ENCODE results near the gene RAPGEF5.

The RAPGEF5 gene

GRCh38 chr7:22302951-22303423, 54.0 kb downstream of the RAPGEF5 start:
- DNase-seq (ENCODE audit: low spot score): no peak

DNA sequence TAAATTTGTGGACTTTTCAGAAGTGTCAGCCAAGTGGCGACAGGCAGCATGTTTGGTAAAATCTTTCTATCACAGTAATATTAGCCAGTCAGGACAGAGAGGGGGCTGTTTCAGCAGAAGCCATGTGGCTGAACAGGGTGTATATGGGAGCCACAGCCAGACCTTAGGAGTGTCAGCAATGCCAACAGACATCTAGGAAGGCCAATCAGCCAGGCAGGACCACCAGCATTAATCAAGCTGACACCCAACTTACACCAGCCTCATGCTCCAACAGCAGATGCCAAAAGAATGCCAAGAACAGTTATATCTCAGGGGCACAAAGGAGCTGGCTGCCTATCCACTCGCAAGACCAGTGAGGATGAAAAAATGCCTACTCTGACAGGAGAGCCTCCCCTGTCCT, 54.8 kb downstream of the RAPGEF5 start:
- no peak for DNase-seq (ENCODE audit: low spot score)

DNA sequence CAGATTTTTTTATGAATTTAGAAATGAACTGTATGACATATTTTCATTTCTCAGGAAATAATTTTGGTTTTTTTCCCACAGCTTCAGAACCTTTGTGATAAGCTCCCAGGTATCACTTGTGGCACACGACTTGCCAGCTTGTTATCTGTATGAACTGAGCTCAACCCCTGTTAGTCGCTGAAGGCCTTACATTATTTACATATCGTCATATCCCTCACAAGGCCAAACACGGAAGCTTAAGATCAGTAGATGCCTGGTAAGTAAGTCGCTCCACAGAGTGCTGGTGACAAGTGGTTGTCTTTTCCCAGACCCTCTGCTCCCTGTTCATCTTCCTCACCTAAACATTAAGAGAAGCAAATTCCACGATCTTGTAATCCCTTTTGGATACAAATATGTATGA, 55.2 kb downstream of the RAPGEF5 start:
- no peak for DNase-seq (ENCODE audit: low spot score)

GRCh38 chr7:22300839-22301238, 56.1 kb downstream of the RAPGEF5 start:
- DNase-seq (ENCODE audit: low spot score): no peak

DNA sequence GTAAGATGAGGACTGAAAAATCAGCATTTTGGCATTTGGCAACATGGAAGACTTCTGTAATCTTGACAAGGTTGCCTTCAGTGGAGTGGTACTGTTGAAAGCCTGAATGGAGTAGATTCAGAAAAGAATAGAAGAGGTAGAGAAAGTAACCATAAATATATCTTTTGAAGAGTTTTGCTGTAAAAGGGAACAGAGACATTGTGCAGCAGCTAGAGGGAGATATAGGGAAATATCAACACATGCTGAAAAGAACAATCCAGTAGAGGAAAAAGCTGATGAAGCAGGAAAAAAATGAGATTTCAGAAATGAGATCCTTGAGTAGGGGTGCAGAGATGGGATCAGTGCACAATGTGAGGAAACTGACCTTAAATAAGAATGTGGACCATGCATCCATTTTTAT, 60.0 kb downstream of the RAPGEF5 start:
- no peak for DNase-seq (ENCODE audit: low spot score)

DNA sequence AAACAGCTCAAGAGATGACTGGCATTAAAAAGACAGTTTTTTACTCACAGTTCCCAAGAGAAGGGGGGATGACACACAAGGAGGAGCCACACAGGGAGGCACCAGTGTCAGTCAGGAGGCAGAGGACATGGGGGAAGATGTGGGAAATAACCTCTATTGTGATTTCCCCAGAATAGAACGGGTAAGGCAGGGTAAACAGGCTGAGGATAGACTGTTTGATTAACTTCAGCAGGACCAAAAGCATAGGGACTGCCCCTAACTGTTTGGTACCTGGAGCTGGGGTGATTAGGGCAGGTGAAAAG, 60.7 kb downstream of the RAPGEF5 start:
- no peak for DNase-seq (ENCODE audit: low spot score)

GRCh38 chr7:22295402-22296264, 61.3 kb downstream of the RAPGEF5 start:
- DNase-seq (ENCODE audit: low spot score): no peak

- no peak for DNase-seq (ENCODE audit: low spot score)
These were observed 64.4 kb downstream of the RAPGEF5 start for GRCh38 chr7:22292531-22292930.

DNA sequence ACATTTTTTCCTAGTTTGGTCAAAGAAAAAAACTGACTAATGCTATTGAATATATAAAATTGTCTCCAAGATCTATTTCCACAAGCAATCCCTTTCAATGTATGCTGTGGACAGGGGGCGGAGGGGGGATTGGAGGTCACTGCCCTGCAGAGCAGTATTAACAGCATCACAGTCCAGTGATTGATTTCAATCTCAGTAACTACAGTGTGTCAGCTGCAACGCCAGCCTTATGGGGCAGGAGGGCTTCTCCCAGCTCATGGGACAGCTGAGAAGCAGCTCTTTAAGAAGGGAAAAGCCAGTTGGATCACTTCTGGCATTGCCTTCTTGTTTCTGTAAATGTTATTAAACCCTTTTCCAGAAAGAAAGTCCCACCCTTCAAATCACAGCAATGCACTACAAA, 65.0 kb downstream of the RAPGEF5 start:
- DNase-seq (ENCODE audit: low spot score): no peak

GRCh38 chr7:22288202-22288601, 68.8 kb downstream of the RAPGEF5 start:
- DNase-seq (ENCODE audit: low spot score): no peak

- DNase-seq (ENCODE audit: low spot score): no peak
These were observed 69.5 kb downstream of the RAPGEF5 start for GRCh38 chr7:22287412-22287811.

DNA sequence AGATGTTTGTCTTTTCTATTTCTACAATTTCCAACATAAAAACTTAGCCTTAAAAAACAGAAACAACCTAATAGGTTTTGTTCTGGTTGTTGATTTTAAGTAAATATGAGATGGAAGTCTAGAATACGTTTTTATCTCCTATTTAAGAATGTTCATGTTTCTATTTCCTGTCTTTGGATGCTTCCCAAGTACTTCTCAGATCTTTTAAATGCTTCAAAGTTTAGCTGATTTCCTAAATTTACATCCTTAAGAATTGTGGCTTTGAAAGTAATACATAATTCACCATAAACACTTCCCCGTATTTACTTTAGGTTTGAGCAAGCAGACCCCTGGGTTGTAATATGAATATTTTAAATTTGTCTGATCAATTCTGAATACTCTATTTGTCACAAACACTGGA, 70.5 kb downstream of the RAPGEF5 start:
- no peak for DNase-seq (ENCODE audit: low spot score)

DNA sequence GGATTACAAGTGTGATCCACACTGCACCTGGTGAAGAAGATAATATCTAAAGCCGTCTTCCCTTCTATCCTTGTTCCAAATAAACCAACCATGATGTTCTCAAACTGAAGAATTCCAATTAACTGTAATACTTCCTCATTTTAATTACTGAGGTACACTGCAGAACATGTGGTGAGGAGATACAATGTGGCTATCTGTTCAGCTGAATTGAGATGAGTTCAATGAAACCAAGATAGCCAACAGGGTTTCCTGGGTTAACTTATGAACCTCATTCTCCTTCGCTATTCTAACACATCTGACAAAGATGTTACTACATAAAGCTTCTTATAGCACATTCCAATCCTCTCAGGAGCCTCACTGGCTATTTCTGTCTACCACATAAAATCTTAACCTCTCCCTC, 75.5 kb downstream of the RAPGEF5 start:
- DNase-seq (ENCODE audit: low spot score): no peak

DNA sequence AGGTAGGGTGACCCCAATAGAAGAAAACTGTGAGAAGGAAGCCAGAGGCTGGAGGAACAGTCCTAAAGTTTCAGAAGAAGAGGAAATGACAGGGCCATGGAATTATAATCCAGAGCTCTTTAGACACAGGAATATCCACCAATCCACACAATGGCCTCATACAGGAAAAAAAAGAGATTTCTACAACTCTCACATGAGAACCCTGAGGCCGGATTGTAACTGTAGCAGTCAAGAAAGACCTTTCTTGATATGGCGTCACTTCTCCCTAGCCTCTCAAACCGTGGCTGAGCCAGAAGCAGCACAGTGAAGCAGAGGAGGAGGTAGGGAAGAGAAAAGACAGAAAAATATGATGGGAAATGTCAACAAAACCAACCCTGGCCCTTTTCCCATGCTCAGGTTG, 76.9 kb downstream of the RAPGEF5 start:
- DNase-seq (ENCODE audit: low spot score): no peak

DNA sequence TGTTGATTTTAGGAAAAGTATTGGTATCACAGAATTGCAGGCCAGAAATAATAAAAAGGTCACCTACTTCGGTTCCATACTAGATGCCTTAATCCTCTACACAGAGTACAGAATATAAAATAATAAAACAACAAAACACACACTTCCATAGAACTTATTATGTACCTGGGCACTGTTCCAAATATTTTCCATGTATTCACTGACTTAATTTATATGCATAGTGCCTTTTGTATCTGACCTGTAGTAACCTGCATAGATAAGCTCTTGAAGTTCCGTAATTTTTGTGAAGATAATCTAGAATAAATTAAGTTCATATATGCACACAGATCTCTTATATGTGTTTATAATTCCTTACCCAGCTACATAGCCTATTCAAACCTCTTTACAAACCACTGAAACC, 78.3 kb downstream of the RAPGEF5 start:
- DNase-seq (ENCODE audit: low spot score): no peak

DNA sequence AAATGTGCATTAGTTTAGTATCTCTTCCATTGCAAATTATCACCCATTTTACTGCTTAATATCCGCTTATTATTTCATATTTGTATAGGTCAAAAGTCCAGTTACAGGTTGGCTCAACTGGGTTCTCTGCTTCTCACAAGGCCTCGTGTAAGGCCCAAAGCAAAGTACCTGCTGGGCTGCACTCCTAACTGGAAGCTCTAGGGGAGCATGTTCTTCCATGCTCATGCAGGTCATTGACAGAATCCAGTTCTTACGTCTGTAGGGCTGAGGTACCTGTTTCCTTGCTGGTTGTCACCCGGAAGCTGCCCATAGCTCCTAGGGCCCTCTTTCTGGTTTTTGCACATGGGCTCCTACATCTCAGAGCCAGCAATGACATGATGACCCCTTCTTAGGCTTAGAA, 79.6 kb downstream of the RAPGEF5 start:
- DNase-seq (ENCODE audit: low spot score): no peak

GRCh38 chr7:22275661-22276060, 81.3 kb downstream of the RAPGEF5 start:
- no peak for DNase-seq (ENCODE audit: low spot score)

- no peak for DNase-seq (ENCODE audit: low spot score)
These were observed 85.6 kb downstream of the RAPGEF5 start for GRCh38 chr7:22271311-22271710.

GRCh38 chr7:22270371-22270770, 86.6 kb downstream of the RAPGEF5 start:
- no peak for DNase-seq (ENCODE audit: low spot score)

GRCh38 chr7:22269963-22270362, 87.0 kb downstream of the RAPGEF5 start:
- no peak for DNase-seq (ENCODE audit: low spot score)

DNA sequence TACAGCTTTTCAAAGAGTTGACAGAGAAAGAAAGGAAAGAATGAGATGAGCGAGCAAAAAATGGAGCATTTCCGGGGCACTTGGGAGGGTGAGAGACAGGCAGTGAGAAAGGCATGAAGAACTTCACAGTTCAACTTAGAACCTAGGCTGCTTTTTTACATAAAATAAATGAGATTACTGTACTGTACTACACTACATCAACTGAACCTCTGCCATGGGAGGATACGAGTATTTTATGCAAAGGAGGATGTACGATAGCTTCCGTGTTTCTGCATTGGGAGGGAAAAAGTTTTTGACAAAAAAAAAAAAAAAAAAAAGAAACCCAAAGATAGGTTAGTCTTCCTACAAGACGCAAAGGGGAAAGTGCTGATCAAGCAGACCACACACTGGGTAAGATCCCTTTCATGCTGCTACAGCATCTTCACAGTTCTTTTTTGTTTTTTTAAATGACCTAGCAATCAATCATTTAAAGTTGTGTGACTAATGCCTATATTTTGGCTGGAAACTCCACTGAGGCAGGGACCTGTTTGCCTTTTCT, 88.0 kb downstream of the RAPGEF5 start:
- DNase-seq (ENCODE audit: low spot score): no peak

DNA sequence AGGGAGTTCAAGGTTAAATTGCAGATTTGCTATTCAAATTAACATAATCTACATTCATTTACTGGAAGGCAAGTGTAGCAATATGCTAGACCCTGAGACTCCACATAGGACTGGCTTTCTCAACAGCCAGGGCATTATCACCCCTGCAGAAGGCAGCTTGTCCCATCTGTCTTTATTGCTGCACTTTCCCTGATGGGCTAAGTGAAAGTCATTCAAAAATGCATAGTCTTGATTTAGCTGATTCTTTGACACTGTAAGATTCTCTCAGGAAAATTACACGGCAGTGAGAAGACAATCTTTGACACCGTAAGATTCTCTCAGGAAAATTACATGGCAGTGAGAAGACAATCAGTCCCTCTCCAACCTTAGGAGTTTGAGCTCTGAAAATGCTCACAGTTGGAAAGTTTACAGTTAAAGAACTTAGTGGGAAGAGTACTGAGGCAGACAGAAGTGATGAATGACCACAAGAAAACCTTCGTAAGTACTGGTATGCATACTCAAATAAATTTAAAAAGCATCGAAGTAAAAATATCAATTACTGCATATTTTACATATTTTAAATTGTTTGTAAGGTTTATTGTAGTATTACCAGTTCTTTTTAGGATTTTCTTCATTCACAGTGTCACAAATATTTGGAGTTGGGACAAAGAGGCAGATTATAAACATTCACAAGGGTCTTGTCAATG, 88.9 kb downstream of the RAPGEF5 start:
- DNase-seq (ENCODE audit: low spot score): no peak

DNA sequence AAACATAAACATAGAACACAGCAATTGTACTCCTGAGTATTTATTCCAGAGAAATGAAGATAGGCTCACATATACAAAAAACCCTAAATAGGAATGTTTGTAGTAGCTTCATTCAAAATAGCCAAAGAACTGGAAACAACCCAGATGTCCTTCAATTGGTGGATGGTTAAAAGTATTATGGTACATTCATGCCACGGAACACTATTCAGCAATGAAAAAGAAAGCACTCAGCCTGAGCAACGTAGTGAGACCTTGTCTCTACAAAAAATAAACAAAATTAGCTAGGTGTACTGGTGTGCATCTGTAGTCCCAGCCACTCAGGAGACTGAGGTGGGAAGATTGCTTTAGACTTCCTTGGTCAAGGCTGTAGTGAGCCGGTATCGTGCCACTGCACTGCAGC, 94.4 kb downstream of the RAPGEF5 start:
- DNase-seq (ENCODE audit: low spot score): no peak
